22Rv1 (cell line): Measurements from ENCODE around the gene KIF26A.

Experiments used
- ZFX ChIP-seq: fragments of 450-650 bp; IDR thresholded peaks from 2 replicates; pipeline ENCODE4 v1.6.1; 2017; ENCODE audit warnings: antibody characterized with exemption, borderline replicate concordance
- TF ChIP-seq, protein P1 (sequence below): fragments of 450-650 bp; IDR thresholded peaks from 2 replicates; pipeline ENCODE4 v1.5.1; 2017; ENCODE audit warnings: mild to moderate bottlenecking

- TF ChIP-seq, protein P1, sequence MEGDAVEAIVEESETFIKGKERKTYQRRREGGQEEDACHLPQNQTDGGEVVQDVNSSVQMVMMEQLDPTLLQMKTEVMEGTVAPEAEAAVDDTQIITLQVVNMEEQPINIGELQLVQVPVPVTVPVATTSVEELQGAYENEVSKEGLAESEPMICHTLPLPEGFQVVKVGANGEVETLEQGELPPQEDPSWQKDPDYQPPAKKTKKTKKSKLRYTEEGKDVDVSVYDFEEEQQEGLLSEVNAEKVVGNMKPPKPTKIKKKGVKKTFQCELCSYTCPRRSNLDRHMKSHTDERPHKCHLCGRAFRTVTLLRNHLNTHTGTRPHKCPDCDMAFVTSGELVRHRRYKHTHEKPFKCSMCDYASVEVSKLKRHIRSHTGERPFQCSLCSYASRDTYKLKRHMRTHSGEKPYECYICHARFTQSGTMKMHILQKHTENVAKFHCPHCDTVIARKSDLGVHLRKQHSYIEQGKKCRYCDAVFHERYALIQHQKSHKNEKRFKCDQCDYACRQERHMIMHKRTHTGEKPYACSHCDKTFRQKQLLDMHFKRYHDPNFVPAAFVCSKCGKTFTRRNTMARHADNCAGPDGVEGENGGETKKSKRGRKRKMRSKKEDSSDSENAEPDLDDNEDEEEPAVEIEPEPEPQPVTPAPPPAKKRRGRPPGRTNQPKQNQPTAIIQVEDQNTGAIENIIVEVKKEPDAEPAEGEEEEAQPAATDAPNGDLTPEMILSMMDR: no peak
- TF ChIP-seq ZFX: no peak
These were observed 18.1 kb upstream of the KIF26A start for GRCh38 chr14:104120281-104120741.
